WTC11 (cell line): ENCODE data around the gene SLC7A6. TPM values are rescaled to one million over a fixed set of nuclear protein-coding genes. Genes with fewer than 3 reads are reported as not detected.

Experiments
- ATF1 ChIP-seq: sonication (generic); formaldehyde crosslinking; IDR thresholded peaks from 2 replicates; pipeline ENCODE4 v1.8.1; 2023; ENCODE audit warnings: mild to moderate bottlenecking, moderate library complexity, missing genetic modification reagents
- CDX4 ChIP-seq: fragments of 250-450 bp; sonication (Bioruptor Pico); IDR thresholded peaks from 2 replicates; pipeline ENCODE4 v1.9.0; 2021; ENCODE audit warnings: moderate library complexity, mild to moderate bottlenecking, inconsistent platforms, borderline replicate concordance
- CREB1 ChIP-seq: sonication (generic); formaldehyde crosslinking; IDR thresholded peaks from 2 replicates; pipeline ENCODE4 v1.8.0; 2023; ENCODE audit warnings: mild to moderate bottlenecking, missing genetic modification reagents
- CREM ChIP-seq: sonication (generic); formaldehyde crosslinking; IDR thresholded peaks from 2 replicates; pipeline ENCODE4 v1.8.1; 2022; ENCODE audit warnings: mild to moderate bottlenecking, missing genetic modification reagents, moderate library complexity
- E2F1 ChIP-seq: sonication (generic); formaldehyde crosslinking; IDR thresholded peaks from 2 replicates; pipeline ENCODE4 v1.8.0; 2022; ENCODE audit warnings: mild to moderate bottlenecking, missing genetic modification reagents
- ELF4 ChIP-seq: sonication (generic); formaldehyde crosslinking; IDR thresholded peaks from 2 replicates; pipeline ENCODE4 v1.8.1; 2022; ENCODE audit warnings: low read depth, mild to moderate bottlenecking, moderate library complexity, missing genetic modification reagents
- FOXP1 ChIP-seq: sonication (generic); formaldehyde crosslinking; IDR thresholded peaks from 2 replicates; pipeline ENCODE4 v1.8.0; 2022; ENCODE audit warnings: missing genetic modification reagents, mild to moderate bottlenecking, moderate library complexity, borderline replicate concordance
- GABPB1 ChIP-seq: sonication (generic); formaldehyde crosslinking; IDR thresholded peaks from 2 replicates; pipeline ENCODE4 v1.8.1; 2023; ENCODE audit warnings: mild to moderate bottlenecking, missing genetic modification reagents
- HMGA2 ChIP-seq: fragments of 250-450 bp; sonication (Bioruptor Pico); IDR thresholded peaks from 2 replicates; pipeline ENCODE4 v1.4.0; 2021; ENCODE audit warnings: mild to moderate bottlenecking, moderate library complexity
- JAZF1 ChIP-seq: fragments of 250-450 bp; sonication (Bioruptor Pico); IDR thresholded peaks from 2 replicates; pipeline ENCODE4 v1.9.0; 2021; ENCODE audit warnings: moderate library complexity, mild to moderate bottlenecking, inconsistent platforms
- KAT7 ChIP-seq: sonication (generic); formaldehyde crosslinking; IDR thresholded peaks from 2 replicates; pipeline ENCODE4 v1.8.1; 2023; ENCODE audit warnings: missing genetic modification reagents, mild to moderate bottlenecking, borderline replicate concordance
- MAX ChIP-seq: sonication (generic); formaldehyde crosslinking; IDR thresholded peaks from 2 replicates; pipeline ENCODE4 v1.8.0; 2022; ENCODE audit warnings: mild to moderate bottlenecking, missing genetic modification reagents
- NFYB ChIP-seq: sonication (generic); formaldehyde crosslinking; conservative IDR thresholded peaks from 2 replicates; pipeline ENCODE4 v1.8.0; 2022; ENCODE audit warnings: low read depth, missing genetic modification reagents
- PREB ChIP-seq: sonication (generic); formaldehyde crosslinking; IDR thresholded peaks from 2 replicates; pipeline ENCODE4 v1.8.1; 2022; ENCODE audit warnings: mild to moderate bottlenecking, missing genetic modification reagents, moderate library complexity, borderline replicate concordance
- SMAD4 ChIP-seq: sonication (generic); formaldehyde crosslinking; IDR thresholded peaks from 2 replicates; pipeline ENCODE4 v1.8.0; 2022; ENCODE audit warnings: mild to moderate bottlenecking, missing genetic modification reagents
- SOX15 ChIP-seq: fragments of 250-450 bp; sonication (Bioruptor Pico); IDR thresholded peaks from 2 replicates; pipeline ENCODE4 v1.9.0; 2021; ENCODE audit warnings: mild to moderate bottlenecking
- TEAD4 ChIP-seq: sonication (generic); formaldehyde crosslinking; IDR thresholded peaks from 2 replicates; pipeline ENCODE4 v1.8.0; 2022; ENCODE audit warnings: mild to moderate bottlenecking, missing genetic modification reagents
- TP53 ChIP-seq: sonication (generic); formaldehyde crosslinking; IDR thresholded peaks from 2 replicates; pipeline ENCODE4 v1.8.1; 2023; ENCODE audit warnings: mild to moderate bottlenecking, missing genetic modification reagents
- ZMAT4 ChIP-seq: fragments of 250-450 bp; sonication (Bioruptor Pico); IDR thresholded peaks from 2 replicates; pipeline ENCODE4 v1.9.0; 2021; ENCODE audit warnings: mild to moderate bottlenecking
- ZNF138 ChIP-seq: sonication (generic); formaldehyde crosslinking; conservative IDR thresholded peaks from 2 replicates; pipeline ENCODE4 v1.8.1; 2022; ENCODE audit warnings: mild to moderate bottlenecking, moderate library complexity, missing genetic modification reagents
- ZNF232 ChIP-seq: sonication (generic); formaldehyde crosslinking; IDR thresholded peaks from 2 replicates; pipeline ENCODE4 v1.8.0; 2022; ENCODE audit warnings: mild to moderate bottlenecking, missing genetic modification reagents
- ZNF317 ChIP-seq: sonication (generic); formaldehyde crosslinking; IDR thresholded peaks from 2 replicates; pipeline ENCODE4 v1.8.1; 2023; ENCODE audit warnings: low read depth, mild to moderate bottlenecking, moderate library complexity, missing genetic modification reagents, borderline replicate concordance
- ZSCAN18 ChIP-seq: fragments of 250-450 bp; sonication (Bioruptor Pico); IDR thresholded peaks from 2 replicates; pipeline ENCODE4 v2.1.2; 2022; ENCODE audit warnings: mild to moderate bottlenecking, moderate library complexity
- total RNA-seq: library from RNA; stranded (reverse); gene quantifications from 3 replicates; pipeline ENCODE4 v1.2.3, GENCODE V29; 2021
- TF ChIP-seq, protein P1 (sequence below): sonication (generic); formaldehyde crosslinking; IDR thresholded peaks from 2 replicates; pipeline ENCODE4 v1.8.1; 2023; ENCODE audit warnings: mild to moderate bottlenecking, missing genetic modification reagents, moderate library complexity
- TF ChIP-seq, protein P2 (sequence below): sonication (generic); formaldehyde crosslinking; IDR thresholded peaks from 2 replicates; pipeline ENCODE4 v1.8.1; 2022; ENCODE audit warnings: low read depth, missing genetic modification reagents, borderline replicate concordance
- TF ChIP-seq, protein P3 (sequence below): sonication (generic); formaldehyde crosslinking; IDR thresholded peaks from 2 replicates; pipeline ENCODE4 v1.8.0; 2023; ENCODE audit warnings: mild to moderate bottlenecking, missing genetic modification reagents
- TF ChIP-seq, protein P4 (sequence below): sonication (generic); formaldehyde crosslinking; IDR thresholded peaks from 2 replicates; pipeline ENCODE4 v1.8.1; 2022; ENCODE audit warnings: mild to moderate bottlenecking, moderate library complexity, missing genetic modification reagents

Gene SLC7A6
- total RNA-seq, 1 experiment from 2014 or later, result 27.4 TPM

DNA sequence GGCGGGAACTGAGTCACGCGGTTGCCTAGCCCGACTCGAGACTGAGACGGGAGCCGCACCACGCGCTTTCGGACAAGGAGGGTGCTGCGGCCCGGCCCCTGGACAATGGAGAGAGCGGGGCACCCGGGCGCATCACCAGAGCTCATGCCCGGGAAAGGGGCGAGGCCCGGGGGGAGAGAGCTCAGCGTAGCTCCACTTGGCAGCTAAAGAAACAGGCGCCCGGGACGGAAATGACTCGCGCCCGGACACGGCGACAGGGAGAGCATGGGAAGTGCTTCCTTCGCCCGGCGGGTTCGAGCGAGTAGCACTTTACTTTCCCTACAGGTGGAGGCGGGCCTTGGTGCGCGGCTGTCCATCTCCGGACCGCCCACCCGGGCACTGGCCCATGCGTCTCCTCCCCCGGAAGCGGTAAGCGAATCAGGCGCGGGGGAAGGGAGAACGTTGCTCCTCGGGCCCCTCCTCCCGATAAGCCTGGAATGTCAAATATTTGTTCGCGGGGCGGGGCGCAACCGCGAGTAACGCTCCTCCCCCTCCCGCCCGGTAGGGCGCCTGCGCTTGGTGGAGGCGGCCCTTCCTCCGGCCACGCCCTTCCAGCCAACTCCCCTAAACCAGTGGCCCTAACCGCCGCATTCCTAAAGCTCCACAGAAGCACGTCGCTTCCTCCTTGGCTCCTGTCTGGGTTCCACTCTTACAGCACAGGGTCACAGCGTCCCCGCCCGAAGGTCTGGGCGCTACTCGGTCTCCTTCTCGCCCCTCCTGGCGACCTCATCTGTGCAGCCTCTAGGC is 26.9 kb upstream of the SLC7A6 start (continued):
- TF ChIP-seq, protein P1, sequence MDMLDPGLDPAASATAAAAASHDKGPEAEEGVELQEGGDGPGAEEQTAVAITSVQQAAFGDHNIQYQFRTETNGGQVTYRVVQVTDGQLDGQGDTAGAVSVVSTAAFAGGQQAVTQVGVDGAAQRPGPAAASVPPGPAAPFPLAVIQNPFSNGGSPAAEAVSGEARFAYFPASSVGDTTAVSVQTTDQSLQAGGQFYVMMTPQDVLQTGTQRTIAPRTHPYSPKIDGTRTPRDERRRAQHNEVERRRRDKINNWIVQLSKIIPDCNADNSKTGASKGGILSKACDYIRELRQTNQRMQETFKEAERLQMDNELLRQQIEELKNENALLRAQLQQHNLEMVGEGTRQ, result 0 out of 2 replicates have a peak, but pooled peaks have one; percentile 4
- TF ChIP-seq TEAD4 (CRISPR knock-in tag), result peak; percentile 96
- TF ChIP-seq ATF1, result no peak
- no peak for TF ChIP-seq SOX15 (CRISPR knock-in tag)
- TF ChIP-seq, protein P2, sequence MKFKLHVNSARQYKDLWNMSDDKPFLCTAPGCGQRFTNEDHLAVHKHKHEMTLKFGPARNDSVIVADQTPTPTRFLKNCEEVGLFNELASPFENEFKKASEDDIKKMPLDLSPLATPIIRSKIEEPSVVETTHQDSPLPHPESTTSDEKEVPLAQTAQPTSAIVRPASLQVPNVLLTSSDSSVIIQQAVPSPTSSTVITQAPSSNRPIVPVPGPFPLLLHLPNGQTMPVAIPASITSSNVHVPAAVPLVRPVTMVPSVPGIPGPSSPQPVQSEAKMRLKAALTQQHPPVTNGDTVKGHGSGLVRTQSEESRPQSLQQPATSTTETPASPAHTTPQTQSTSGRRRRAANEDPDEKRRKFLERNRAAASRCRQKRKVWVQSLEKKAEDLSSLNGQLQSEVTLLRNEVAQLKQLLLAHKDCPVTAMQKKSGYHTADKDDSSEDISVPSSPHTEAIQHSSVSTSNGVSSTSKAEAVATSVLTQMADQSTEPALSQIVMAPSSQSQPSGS (CRISPR knock-in tag), result no peak
- no peak for TF ChIP-seq E2F1 (CRISPR knock-in tag)
- TF ChIP-seq JAZF1, result no peak
- no peak for TF ChIP-seq SMAD4
- no peak for TF ChIP-seq ELF4 (CRISPR knock-in tag)
- TF ChIP-seq NFYB (CRISPR knock-in tag), result peak; percentile 54; the same call in 1 of the 2 replicates
- no peak for TF ChIP-seq ZMAT4
- TF ChIP-seq TP53, result peak; percentile 84; the same call in 1 of the 2 replicates
- no peak for TF ChIP-seq CREB1 (CRISPR knock-in tag)
- no peak for TF ChIP-seq CREM (CRISPR knock-in tag)
- peak; percentile 77 for TF ChIP-seq ZNF138 (CRISPR knock-in tag)
- no peak for TF ChIP-seq PREB (CRISPR knock-in tag)
- TF ChIP-seq, protein P3, sequence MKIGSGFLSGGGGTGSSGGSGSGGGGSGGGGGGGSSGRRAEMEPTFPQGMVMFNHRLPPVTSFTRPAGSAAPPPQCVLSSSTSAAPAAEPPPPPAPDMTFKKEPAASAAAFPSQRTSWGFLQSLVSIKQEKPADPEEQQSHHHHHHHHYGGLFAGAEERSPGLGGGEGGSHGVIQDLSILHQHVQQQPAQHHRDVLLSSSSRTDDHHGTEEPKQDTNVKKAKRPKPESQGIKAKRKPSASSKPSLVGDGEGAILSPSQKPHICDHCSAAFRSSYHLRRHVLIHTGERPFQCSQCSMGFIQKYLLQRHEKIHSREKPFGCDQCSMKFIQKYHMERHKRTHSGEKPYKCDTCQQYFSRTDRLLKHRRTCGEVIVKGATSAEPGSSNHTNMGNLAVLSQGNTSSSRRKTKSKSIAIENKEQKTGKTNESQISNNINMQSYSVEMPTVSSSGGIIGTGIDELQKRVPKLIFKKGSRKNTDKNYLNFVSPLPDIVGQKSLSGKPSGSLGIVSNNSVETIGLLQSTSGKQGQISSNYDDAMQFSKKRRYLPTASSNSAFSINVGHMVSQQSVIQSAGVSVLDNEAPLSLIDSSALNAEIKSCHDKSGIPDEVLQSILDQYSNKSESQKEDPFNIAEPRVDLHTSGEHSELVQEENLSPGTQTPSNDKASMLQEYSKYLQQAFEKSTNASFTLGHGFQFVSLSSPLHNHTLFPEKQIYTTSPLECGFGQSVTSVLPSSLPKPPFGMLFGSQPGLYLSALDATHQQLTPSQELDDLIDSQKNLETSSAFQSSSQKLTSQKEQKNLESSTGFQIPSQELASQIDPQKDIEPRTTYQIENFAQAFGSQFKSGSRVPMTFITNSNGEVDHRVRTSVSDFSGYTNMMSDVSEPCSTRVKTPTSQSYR (CRISPR knock-in tag), result no peak
- no peak for TF ChIP-seq HMGA2 (CRISPR knock-in tag)
- TF ChIP-seq, protein P4, sequence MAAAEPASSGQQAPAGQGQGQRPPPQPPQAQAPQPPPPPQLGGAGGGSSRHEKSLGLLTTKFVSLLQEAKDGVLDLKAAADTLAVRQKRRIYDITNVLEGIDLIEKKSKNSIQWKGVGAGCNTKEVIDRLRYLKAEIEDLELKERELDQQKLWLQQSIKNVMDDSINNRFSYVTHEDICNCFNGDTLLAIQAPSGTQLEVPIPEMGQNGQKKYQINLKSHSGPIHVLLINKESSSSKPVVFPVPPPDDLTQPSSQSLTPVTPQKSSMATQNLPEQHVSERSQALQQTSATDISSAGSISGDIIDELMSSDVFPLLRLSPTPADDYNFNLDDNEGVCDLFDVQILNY, result peak; percentile 88; the same call in 1 of the 2 replicates
- TF ChIP-seq GABPB1, result peak; percentile 41
- TF ChIP-seq MAX, result peak; percentile 36; the same call in 1 of the 2 replicates
- no peak for TF ChIP-seq ZSCAN18 (CRISPR knock-in tag)
- no peak for TF ChIP-seq ZNF317 (CRISPR knock-in tag)
- TF ChIP-seq ZNF232 (CRISPR knock-in tag), result 0 out of 2 replicates have a peak, but pooled peaks have one; percentile 58
- TF ChIP-seq KAT7 (CRISPR knock-in tag), result no peak
- no peak for TF ChIP-seq FOXP1 (CRISPR knock-in tag)
- TF ChIP-seq CDX4 (CRISPR knock-in tag), result no peak
